NCI-H82 treated with DMSO at 0.1 percent for 48 hours (cell line): ENCODE data around the gene SPATA18.

ENCODE experiments used
- DNase-seq: peaks from one replicate; lab custom pipeline; 2025; ENCODE audit not compliant: unreplicated experiment; lab: John Stamatoyannopoulos, UW

SPATA18 gene, protein sequence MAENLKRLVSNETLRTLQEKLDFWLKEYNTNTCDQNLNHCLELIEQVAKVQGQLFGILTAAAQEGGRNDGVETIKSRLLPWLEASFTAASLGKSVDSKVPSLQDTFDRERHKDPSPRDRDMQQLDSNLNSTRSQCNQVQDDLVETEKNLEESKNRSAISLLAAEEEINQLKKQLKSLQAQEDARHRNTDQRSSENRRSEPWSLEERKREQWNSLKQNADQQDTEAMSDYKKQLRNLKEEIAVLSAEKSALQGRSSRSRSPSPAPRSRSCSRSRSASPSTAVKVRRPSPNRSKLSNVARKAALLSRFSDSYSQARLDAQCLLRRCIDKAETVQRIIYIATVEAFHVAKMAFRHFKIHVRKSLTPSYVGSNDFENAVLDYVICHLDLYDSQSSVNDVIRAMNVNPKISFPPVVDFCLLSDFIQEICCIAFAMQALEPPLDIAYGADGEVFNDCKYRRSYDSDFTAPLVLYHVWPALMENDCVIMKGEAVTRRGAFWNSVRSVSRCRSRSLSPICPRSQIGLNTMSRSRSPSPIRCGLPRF

GRCh38 chr4:52051213-52051614 is at the start of gene SPATA18:
TSS of gene SPATA18 (plus strand) at chr4:52051304. CDS start at chr4:52051705, 401 bp downstream.
- DNase-seq, result no peak

GRCh38 chr4:52001616-52002015 is 49.5 kb upstream of the SPATA18 start:
- DNase-seq, result no peak

- no peak for DNase-seq
These were observed 46.7 kb upstream of the SPATA18 start for GRCh38 chr4:52004414-52004813.

GRCh38 chr4:52005604-52006273 is 45.4 kb upstream of the SPATA18 start:
- DNase-seq, result no peak

GRCh38 chr4:52006887-52007286 is 44.2 kb upstream of the SPATA18 start:
- no peak for DNase-seq

DNA sequence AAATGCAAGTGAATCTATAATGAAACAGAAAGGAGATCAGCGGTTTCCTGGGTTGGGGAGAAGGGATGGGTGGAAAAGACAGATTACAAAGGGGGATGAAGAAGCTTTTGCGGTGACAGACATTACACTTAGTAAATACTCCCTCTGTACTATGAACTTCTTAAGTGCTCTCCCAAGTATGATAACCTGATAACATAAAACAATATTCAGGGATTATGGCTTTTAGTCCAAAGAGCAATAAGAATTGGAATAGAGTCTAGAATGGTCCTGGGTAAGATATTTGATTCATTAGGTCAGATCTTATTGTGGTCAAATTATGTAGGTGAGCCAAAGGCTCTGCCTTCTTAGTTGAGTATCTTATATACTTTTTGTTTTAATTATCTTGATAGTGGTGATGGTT is 40.1 kb upstream of the SPATA18 start:
- DNase-seq, result no peak

DNA sequence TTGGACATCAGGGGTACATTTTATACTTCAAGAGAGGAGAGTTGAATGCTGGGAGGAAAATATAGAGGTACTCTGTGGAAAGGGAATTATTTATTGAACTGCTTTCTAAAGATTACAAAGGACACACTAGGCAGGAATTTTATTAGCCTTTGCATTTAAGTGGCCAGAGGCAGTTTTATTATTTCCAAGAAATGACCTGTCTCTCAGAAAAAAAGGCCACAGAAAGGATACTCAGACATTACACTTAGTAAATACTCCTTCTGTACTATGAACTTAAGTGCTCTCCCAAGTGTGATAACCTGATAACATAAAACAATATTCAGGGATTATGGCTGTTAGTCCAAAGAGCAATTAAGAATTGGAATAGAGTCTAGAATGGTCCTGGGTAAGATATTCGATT is 38.5 kb upstream of the SPATA18 start:
- no peak for DNase-seq

DNA sequence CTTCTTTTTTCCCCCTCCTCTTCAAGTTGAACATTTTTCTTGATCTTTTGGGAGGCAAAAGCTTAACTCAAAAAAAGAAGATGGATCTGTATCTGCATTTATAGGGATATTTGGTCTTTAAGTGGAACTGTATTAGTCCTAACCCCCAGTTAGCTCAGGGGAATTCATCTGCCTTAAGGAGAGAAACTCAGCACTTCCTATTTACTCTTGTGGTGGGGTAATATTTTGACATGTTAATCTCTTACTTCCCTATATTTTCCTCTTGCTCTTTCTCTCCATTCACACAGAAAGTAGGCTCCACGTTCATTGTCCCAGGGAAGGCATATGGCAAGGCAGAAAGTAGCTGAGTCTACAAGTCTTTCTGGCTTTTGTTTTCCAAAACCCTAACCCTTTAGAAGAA is 36.2 kb upstream of the SPATA18 start:
- no peak for DNase-seq

DNA sequence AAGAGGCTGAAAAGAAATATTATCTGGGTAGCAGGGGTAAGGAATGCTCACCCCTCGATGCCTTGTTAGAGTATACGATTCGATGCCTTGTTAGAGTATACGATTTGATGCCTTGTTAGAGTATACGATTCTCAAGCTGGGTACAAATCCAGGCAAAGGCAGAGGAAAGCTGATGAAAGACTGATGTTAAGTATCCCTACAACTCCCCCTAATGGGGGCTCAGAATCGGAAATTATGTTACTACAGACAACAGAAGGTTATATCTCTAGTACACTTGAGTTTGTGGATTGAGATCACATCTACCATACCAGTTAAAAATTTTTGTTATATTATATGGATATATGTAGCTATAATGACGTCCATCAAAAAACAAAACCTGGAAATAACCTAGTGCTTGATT is 35.7 kb upstream of the SPATA18 start:
- DNase-seq, result peak; percentile 2

DNA sequence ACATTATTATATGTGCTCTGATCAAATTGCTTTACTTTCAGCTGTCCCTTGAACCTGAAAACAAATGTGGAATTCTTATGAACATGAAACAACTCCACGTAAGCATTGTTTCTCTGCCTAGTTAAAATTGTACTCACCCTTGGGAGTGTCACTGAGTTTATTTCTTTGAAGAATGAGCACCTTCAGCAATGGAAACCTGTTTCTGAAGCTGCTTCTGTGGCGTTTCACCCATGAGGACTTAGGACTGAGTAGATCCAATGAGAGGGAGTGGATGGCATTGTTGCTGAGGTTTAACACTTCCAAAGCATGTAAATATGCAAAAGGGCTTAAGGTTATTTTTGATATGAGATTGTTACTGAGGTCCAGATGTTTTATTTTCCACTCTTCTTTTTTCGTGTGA is 34.1 kb upstream of the SPATA18 start:
- no peak for DNase-seq

DNA sequence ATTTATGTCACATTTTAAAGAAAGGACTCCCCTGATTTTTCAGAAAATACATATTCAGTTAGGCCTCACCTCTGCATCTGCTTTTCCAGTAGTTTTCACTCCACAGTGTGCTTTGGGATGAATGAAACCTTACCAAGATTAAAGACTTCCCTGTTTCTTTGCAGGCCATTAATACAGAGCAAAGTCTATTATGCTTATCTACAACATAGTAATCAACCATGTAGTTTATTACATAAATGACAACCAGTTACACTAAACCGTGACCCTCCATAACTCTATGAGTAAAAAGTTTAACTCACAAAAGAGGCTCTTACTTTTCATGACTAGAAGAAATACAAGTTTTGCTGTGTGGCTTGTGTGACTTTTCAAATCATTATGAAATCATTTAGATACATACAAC is 33.3 kb upstream of the SPATA18 start:
- DNase-seq, result no peak

GRCh38 chr4:52019936-52020657 is 31.0 kb upstream of the SPATA18 start, which contains the start of gene LRRC66:
TSS of gene LRRC66 (minus strand) at chr4:52020363. CDS start at chr4:52017613, 2,750 bp downstream.
- no peak for DNase-seq

DNA sequence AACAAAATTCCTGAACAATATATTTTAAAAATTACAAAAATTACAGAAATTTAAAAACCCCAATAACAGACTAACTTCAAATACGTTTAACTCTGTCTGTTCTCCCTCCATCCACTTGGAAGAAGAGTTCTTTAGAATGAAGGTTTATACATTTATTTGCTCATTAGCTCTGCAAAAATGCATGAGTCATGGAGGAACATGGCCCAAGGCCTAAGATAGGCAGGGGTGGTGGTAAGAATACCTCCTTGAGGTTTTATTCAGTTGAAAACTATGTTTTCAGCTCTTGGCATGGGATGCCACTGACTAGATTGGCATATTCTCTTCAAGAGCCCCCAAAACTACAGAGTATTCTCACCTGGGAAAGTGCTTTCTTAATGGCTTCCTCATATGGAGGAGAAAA is 22.1 kb upstream of the SPATA18 start:
- DNase-seq, result no peak

DNA sequence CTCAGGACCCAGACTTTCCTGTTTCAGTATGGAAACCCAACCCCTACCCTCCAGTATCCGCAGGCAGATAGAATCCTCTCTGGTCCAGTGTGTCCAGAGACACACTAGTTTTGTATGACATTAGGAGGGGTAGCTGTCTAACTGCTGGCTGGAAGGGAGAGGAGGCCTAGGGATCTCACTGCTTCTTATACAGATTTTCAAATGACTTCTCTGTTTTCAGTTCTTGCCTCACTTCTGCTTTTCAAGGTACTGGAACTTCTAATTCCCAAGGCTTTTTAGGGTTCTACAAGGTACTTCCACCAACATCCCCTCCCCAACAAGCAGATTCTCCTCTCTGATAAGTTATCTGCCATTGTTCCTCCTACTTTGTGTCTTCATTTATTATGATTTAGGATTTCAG is 19.1 kb upstream of the SPATA18 start:
- DNase-seq, result no peak

GRCh38 chr4:52035190-52035589 is 15.9 kb upstream of the SPATA18 start:
- no peak for DNase-seq

GRCh38 chr4:52036886-52037530 is 14.1 kb upstream of the SPATA18 start:
- no peak for DNase-seq

DNA sequence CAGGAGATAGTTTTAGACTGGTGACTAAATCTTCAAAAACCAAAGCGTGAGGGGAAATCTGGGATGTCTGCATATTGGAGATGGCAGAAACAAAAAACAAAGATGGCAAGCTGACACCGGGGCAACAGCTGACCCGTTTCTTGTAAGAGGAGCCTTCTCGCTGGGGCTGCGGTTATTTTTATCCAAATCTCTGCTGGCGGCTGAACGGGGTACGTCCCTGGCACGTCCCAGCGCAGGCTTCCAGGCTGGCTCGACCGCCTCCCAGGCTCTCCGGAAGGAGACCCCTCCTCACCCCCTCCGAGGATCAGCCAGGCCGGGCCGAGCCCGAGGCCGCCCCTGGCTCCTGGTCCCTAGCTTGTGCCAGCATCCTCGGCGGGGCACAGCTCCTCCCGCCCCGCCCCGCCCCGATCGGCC is 13.4 kb upstream of the SPATA18 start:
- DNase-seq, result no peak

DNA sequence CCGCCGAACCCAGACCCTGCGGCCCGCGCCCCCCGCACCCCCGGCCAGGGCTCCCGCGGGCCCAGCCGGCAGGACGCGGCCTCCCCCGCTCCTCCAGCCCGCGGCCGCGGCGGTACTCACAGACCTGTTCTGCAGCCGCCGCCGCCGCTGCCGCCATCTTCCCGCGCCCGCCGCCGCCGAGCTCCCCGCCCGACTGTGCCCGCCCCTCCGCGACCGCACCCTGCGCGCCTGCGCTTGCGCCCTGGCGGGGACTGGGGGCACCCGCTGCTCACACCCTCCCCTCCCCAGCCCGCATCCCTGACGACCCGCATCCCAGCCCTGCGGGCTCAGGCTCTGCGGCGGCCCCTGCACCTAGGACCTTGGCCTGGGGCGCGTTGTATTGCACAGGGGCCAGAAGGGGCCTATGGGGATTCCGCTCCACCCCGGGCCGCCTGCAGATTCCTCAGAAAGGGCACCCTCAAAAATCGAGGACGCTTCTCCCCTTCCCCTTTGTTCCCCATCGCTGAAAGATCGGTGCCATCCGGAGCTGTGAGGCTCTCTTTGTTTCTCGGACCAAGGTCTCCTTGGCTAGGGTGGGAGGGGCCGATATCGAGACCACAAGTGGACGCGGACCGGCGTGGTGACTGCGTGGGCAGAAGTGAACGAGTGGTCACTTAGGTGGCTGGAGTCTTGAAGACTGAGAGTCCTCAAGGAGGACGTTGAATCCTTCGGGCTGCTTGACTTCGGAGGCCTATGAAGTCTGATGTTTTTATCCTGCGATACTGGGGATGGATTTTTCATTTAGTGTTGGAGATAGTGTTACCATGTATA is 12.8 kb upstream of the SPATA18 start, which contains the start of gene SGCB:
Gene SGCB (minus strand): TSS at position 197 of the 810 bp plus-strand sequence. CDS start 40 bp downstream, at position 157.
- no peak for DNase-seq

DNA sequence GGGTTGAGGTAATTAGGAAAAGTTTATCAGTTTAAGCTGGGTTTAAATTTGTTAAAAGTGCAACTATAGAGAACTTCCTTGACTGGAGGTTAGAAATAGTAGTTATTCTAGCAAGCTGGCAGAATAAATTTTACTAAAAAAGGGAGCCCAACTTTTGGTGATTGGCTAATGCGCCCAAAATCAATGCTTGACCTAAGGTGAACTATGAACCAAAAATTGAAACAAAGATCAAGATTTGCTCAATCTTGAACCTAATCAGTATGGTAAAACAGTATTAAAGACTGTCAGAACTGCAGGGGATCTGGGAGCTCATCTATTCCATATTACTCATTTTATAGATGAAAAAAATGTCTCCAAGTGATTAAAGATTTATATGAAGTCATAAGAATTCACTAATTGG is 6.1 kb upstream of the SPATA18 start:
- no peak for DNase-seq

- DNase-seq, result no peak
These were observed 1.8 kb upstream of the SPATA18 start for GRCh38 chr4:52049266-52049665.
